Measurements from ENCODE around the gene CHMP1B.

Gene CHMP1B

DNA sequence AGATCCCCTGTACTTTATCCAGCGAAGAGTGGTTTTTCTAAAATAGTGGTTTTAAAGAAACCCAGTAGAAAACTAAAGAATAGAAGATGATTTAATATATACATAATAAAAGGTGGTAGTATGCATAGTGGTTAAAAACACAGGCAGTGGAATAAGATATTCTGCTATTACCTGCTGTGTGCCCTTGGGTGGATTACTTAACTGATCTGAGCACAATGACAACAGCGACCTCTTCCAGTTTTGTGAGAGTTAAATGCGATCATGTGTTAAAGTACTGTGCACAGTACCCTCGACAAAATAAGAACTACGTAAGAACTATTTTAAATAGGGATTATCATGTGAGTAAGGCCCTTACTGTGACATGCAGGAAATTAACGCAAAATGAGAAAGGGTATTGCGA is 30.0 kb upstream of the CHMP1B start:
- no peak for TF ChIP-seq ZFX (IDR thresholded peaks at IDR 0.05; ENCODE audit: borderline replicate concordance)
- TF ChIP-seq, protein P1, sequence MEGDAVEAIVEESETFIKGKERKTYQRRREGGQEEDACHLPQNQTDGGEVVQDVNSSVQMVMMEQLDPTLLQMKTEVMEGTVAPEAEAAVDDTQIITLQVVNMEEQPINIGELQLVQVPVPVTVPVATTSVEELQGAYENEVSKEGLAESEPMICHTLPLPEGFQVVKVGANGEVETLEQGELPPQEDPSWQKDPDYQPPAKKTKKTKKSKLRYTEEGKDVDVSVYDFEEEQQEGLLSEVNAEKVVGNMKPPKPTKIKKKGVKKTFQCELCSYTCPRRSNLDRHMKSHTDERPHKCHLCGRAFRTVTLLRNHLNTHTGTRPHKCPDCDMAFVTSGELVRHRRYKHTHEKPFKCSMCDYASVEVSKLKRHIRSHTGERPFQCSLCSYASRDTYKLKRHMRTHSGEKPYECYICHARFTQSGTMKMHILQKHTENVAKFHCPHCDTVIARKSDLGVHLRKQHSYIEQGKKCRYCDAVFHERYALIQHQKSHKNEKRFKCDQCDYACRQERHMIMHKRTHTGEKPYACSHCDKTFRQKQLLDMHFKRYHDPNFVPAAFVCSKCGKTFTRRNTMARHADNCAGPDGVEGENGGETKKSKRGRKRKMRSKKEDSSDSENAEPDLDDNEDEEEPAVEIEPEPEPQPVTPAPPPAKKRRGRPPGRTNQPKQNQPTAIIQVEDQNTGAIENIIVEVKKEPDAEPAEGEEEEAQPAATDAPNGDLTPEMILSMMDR (IDR thresholded peaks at IDR 0.05), result no peak
- no peak overlapping the region for H3K27ac ChIP-seq

DNA sequence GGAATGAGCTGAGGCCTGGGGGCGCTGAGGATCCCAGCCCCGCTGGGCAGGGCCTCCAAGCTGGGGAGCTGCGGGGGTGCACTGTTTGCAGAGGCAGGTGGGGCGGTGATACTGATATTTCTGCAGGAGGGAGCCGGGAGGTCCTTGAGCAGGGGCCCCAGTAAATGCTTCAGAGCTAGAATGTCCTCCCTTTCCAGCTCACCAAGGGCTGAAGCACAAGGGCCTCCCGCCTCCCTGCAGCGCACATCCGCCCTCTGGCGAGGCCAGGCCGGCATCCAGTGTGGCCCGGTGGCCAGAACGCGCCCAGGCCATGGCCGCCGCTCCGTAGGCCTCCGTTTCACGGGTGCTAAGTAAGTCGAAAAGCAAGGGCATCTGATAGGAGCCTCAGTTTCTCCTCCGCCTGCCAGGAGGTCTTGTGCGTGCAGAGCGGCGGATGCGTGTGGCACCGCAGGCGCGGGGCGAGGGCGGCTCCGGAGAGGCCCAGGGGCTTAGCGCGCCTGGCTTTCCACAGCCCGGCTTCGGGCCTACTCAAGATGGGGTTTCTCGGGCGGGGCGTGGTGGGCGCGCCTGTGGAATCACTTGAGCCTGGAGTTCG is 29.5 kb upstream of the CHMP1B start:
- no peak for TF ChIP-seq ZFX (IDR thresholded peaks at IDR 0.05; ENCODE audit: borderline replicate concordance)
- TF ChIP-seq, protein P1 (IDR thresholded peaks at IDR 0.05), result no peak
- H3K27ac ChIP-seq, result no peak overlapping the region

DNA sequence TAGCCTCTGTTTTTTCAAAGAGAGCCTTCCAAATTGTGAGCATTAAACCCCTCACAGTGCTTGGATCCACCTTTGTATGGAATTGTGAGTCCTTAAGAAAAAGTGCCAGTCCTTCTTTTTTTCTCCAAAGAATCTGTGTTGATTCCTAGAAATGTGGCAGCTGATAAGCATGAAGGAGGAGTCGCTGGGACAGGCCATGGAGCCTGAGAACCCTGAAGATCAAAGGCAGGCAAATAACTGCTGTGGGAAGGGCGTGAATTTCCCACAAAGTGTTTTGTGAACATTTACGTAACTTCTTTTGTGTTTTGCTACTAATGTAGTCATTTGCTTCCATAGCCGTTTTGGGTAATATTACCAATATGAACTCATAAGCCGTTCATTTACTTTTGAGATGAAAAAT is 27.7 kb upstream of the CHMP1B start:
- no peak overlapping the region for H3K27ac ChIP-seq
- no peak for TF ChIP-seq ZFX (IDR thresholded peaks at IDR 0.05; ENCODE audit: borderline replicate concordance)
- TF ChIP-seq, protein P1 (IDR thresholded peaks at IDR 0.05), result no peak

DNA sequence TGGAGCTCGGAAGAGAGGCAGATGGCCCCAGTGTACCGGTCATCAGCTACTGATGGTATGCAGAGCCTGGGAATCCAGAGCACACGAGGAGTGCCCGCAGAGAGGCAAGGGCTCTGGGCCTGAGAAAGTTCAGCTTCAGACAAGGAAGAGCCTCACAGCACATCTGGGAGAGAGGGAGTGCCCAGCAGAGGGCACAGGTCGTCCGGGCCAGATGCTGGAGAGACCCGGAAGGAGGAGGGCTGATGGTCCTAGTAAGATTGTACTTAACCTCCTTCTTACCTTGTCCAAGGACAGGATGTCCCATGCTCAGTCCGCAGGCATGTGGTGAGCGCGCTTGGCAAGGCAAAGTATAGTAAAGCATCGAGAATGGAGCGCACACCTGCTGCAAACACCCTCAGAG is 24.4 kb upstream of the CHMP1B start:
- H3K27ac ChIP-seq, result no peak overlapping the region
- TF ChIP-seq, protein P1 (IDR thresholded peaks at IDR 0.05), result no peak
- no peak for TF ChIP-seq ZFX (IDR thresholded peaks at IDR 0.05; ENCODE audit: borderline replicate concordance)

DNA sequence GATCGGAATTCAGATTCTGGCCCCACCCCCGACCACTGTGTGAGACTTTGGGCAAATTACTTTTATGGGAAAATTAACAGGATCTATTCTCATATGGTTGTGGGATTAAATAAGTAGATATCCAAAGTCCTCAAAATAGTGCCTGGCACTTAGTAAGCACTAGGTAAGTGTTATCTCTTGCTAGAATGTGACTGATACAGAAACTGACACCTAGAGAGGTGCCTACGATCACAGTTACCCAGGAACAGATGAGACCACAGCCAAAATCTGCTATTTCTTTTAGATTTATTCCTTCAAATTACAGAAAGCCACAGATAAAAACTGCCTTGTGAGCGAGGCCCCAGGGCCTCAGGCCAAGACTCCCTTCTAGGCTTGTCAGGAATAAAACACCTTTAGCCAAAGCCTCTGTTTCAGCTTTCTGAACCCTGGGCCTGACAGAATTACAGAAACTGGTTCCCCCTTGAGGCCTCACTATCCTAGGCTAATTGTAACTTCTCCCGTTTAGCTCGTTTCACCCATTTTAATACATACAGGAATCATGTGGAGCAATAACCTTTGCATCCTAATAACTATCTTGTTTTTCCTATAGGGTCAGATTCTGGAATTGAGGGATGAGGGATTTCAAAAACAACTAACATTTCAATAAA is 22.3 kb upstream of the CHMP1B start:
- H3K27ac ChIP-seq, result no peak overlapping the region
- TF ChIP-seq, protein P1 (IDR thresholded peaks at IDR 0.05), result no peak
- TF ChIP-seq ZFX (IDR thresholded peaks at IDR 0.05; ENCODE audit: borderline replicate concordance), result no peak

DNA sequence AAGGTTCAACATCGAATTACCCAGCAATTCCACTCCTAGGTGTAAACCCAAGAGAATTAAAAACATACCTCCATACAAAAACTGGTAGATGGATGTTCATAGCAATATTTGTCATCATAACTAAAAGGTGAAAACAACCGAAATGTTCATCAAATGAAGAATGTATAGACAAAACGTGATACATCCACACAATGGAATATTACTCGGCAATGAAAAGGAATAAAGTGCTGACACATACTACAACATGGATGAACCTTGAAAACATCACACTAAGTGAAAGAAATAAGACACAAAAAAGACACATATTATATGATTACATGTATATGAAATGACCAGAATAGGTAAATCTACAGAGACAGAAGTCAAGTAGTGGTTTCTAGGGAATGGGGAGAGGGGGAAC is 20.6 kb upstream of the CHMP1B start:
- TF ChIP-seq, protein P1 (IDR thresholded peaks at IDR 0.05), result no peak
- no peak for TF ChIP-seq ZFX (IDR thresholded peaks at IDR 0.05; ENCODE audit: borderline replicate concordance)
- no peak overlapping the region for H3K27ac ChIP-seq

DNA sequence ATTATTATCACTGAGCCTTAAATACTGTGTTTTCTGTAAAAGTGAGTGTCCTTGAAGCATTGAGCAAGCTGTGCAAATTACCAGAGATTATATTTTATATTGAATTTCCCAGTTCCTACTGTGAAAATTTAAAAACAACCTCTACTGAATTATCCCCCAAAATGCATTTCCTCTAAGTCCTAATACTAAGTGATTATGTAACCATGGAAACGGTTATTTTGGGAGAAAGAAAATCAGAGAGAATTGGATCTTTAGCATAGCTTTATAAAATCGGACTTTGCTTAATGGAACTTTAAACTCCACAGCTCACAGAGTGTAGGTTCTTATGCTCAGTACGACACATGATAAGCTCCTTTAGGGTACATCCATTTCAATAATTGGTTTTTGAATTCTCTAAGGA is 19.3 kb upstream of the CHMP1B start:
- no peak overlapping the region for H3K27ac ChIP-seq
- TF ChIP-seq ZFX (IDR thresholded peaks at IDR 0.05; ENCODE audit: borderline replicate concordance), result no peak
- TF ChIP-seq, protein P1 (IDR thresholded peaks at IDR 0.05), result no peak
